Pancreas (tissue), 10 donors: ENCODE measurements around the gene SCD5. TPM values are rescaled to one million over a fixed set of nuclear protein-coding genes. Genes with fewer than 3 reads are reported as not detected.

Source experiments
- ATAC-seq, 4 donors: fragments of 200-7000 bp; cut with Tn5 transposase; one replicate each; pipeline versions ENCODE4 v1.8.0 to v1.9.1; 2020; ENCODE audit warnings: mild to moderate bottlenecking in 4 of 4, moderate library complexity in 4 of 4
- DNase-seq, 6 donors: peaks; one replicate each; pipeline ENCODE4 v3.0.0-alpha.2; 2020
- FAIRE-seq: peaks from 2 replicates; lab custom pipeline; 2012; peaks lifted over from hg19 to GRCh38; lab: Jason Lieb, UNC
- H3K27ac ChIP-seq, 4 donors: fragments of 200-600 bp; sonication (generic); 1 replicate in 3 of 4; 2 replicates in 1 of 4; pipeline versions ENCODE4 v1.5.0 to v1.8.0; 2020
- H3K27me3 ChIP-seq, 4 donors: fragments of 200-600 bp; one replicate each; pipeline ENCODE4 v1.8.0; 2021
- H3K36me3 ChIP-seq, 3 donors: fragments of 200-600 bp; sonication (generic) in 1 of 3; one replicate each; pipeline versions ENCODE4 v1.5.0 to v1.8.0; 2020 to 2021
- H3K4me1 ChIP-seq, 3 donors: fragments of 200-600 bp; one replicate each; pipeline ENCODE4 v1.8.0; 2021
- H3K4me3 ChIP-seq, 4 donors: fragments of 200-600 bp; sonication (generic) in 2 of 4; one replicate each; pipeline versions ENCODE4 v1.5.0 to v1.8.0; 2020 to 2021
- H3K9me3 ChIP-seq, 4 donors: fragments of 200-600 bp; one replicate each; pipeline ENCODE4 v1.8.0; 2021
- WGBS, 2 donors: extraction: QIAGEN DNeasy Blood & Tissue Kit; methylation state at CpG; one replicate each; pipeline ENCODE4 v1.1.7; 2013; 5-methylcytosine and 5-hydroxymethylcytosine counted together
- intact Hi-C, 3 donors: fragments of 100-400 bp; cut with DNase I; formaldehyde crosslinking; loops; one replicate each; pipeline versions ENCODE4 v1.11.1 to v1.14.2; 2022
- microRNA-seq, 2 donors: library from miRNA; unstranded; fragments of <30 nt; microRNA quantifications; one replicate each; pipeline versions ENCODE4 to v1.1.0, GENCODE V29; 2019 to 2020
- polyA plus RNA-seq, 2 donors: library from polyadenylated mRNA; stranded (reverse); fragments of 200-250 nt; gene quantifications; one replicate each; pipeline ENCODE4 v1.2.3, GENCODE V29; 2013
- total RNA-seq, 6 donors: library from RNA; stranded (reverse); fragmentation: NEBNext Ultra II Directional in 4 of 6; extraction: Animal tissue kit (Norgen Biotek cat#: 25700) in 4 of 6; gene quantifications; one replicate each; pipeline versions ENCODE4 v1.2.1 to v1.2.4, GENCODE V29; 2021 to 2023
- TF ChIP-seq, protein P1 (sequence below), 4 donors: fragments of 200-600 bp; sonication (generic) in 3 of 4; IDR thresholded peaks; one replicate each; pipeline versions ENCODE4 v1.5.0 to v1.8.0; 2021; ENCODE audit warnings: antibody characterized with exemption in 4 of 4
- donor health status: healthy with polysubstance abuse.
- donor health status: DM: no; HTN: no; CAD: no; lungs with moderate emphysema.
- donor health status: DM: no; HTN: no; CAD: no.
- donor health status: control.
- donor health status: control.
- donor health status: Bipolar disorder and iron deficiency.
- donor health status: DM: yes; HTN: yes; CAD: no.
- donor health status: DM: no; HTN: no; CAD: no.
- donor health status: DM: no; HTN: no; CAD: no.
- donor health status: DM: yes; HTN: yes; CAD: no.

SCD5 gene
- total and polyA plus RNA-seq, 8 donors: 19.1 to 58.3 (median 31.3) TPM

DNA sequence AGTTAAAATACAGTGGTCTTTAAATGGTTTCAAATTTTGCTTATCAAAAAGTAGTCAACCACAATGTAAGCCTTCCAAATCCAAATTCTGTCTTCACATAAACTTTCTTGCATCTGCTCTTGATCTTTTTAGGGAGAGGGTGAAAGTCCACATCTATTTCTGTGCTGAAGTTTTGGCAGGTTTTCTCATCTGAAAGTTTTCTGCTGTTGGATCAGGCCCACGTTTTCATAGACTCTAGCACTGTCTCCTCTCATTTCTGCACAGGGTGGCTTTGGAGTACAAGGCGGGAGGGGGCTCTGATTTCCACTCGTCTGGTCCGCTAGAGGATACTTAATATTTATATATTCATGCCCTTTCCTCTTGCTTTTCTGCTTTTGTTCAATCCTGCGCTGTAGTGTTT is 218.7 kb downstream of the SCD5 start:
- intact Hi-C loops: no loop called here
- Histone ChIP-seq H3K27me3 (no peaks in the 10 kb centered on the region), H3K27ac (no peak overlapping the region), H3K9me3 (no peaks in the 10 kb centered on the region), H3K4me1 (peaks cover 0 to 6% (median 0%) of the 10 kb centered on the region in 3 donors), H3K4me3 (no peak overlapping the region), H3K36me3 (no peaks in the 10 kb centered on the region)
- ATAC-seq: no peak
- WGBS, 2 donors: 82 to 85% methylated on average over 5 of the region's 5 CpGs
- TF ChIP-seq, protein P1, sequence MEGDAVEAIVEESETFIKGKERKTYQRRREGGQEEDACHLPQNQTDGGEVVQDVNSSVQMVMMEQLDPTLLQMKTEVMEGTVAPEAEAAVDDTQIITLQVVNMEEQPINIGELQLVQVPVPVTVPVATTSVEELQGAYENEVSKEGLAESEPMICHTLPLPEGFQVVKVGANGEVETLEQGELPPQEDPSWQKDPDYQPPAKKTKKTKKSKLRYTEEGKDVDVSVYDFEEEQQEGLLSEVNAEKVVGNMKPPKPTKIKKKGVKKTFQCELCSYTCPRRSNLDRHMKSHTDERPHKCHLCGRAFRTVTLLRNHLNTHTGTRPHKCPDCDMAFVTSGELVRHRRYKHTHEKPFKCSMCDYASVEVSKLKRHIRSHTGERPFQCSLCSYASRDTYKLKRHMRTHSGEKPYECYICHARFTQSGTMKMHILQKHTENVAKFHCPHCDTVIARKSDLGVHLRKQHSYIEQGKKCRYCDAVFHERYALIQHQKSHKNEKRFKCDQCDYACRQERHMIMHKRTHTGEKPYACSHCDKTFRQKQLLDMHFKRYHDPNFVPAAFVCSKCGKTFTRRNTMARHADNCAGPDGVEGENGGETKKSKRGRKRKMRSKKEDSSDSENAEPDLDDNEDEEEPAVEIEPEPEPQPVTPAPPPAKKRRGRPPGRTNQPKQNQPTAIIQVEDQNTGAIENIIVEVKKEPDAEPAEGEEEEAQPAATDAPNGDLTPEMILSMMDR (IDR thresholded peaks at IDR 0.05): no peak
- no peak for DNase-seq
- no peak for FAIRE-seq

Small RNA genes within 50 kb of the gene (microRNA-seq; reads per million reads assigned to microRNA genes)
- 0 reads per million in 2 donors for gene MIR575

Other genes with a start within 250 kb of the SCD5 start
- 1 to 10 TPM; 1.0 to 4.8 (median 2.5) TPM for gene TMEM150C, start 236.8 kb downstream of the SCD5 start, total RNA-seq
- 1 to 10 TPM; 3.0 to 8.7 TPM for gene TMEM150C, start 236.8 kb downstream of the SCD5 start, polyA plus RNA-seq
- gene SEC31A, start 92.4 kb upstream of the SCD5 start, total RNA-seq: 100 to 1,000 TPM; 149 to 205 (median 173) TPM
- gene SEC31A, start 92.4 kb upstream of the SCD5 start, polyA plus RNA-seq: 100 to 1,000 TPM; 123 to 135 TPM
- gene THAP9, start 101.9 kb upstream of the SCD5 start, total RNA-seq: 1 to 10 TPM; 1.8 to 3.5 (median 2.7) TPM
- gene THAP9, start 101.9 kb upstream of the SCD5 start, polyA plus RNA-seq: 1 to 10 TPM; 1.7 to 2.7 TPM
- gene LIN54, start 212.0 kb upstream of the SCD5 start, total RNA-seq: 1 to 10 TPM; 2.6 to 5.7 (median 3.7) TPM
- gene LIN54, start 212.0 kb upstream of the SCD5 start, polyA plus RNA-seq: 1 to 10 TPM; 1.1 to 2.1 TPM
- 10 to 100 TPM in 5 of 6 donors, 1 to 10 TPM in 1; 9.0 to 16.3 (median 13.0) TPM for gene COPS4, start 236.4 kb upstream of the SCD5 start, total RNA-seq
- 10 to 100 TPM in 1 of 2 donors, 1 to 10 TPM in 1; 9.7 to 23.2 TPM for gene COPS4, start 236.4 kb upstream of the SCD5 start, polyA plus RNA-seq